ENCODE data around the gene OR4F6.

The OR4F6 gene

GRCh38 chr15:101805605-101806345, 2.5 kb downstream of the OR4F6 start:
- DNase-seq: no peak

GRCh38 chr15:101807345-101807945, 4.1 kb downstream of the OR4F6 start:
- no peak for DNase-seq

- no peak for DNase-seq
These were observed 4.9 kb downstream of the OR4F6 start for GRCh38 chr15:101808201-101808600.

GRCh38 chr15:101810456-101810855, 7.1 kb downstream of the OR4F6 start:
- no peak for DNase-seq

- DNase-seq: no peak
These were observed 7.6 kb downstream of the OR4F6 start for GRCh38 chr15:101810876-101811275.

- DNase-seq: no peak
These were observed 8.6 kb downstream of the OR4F6 start, which contains the start of gene OR4F15 for GRCh38 chr15:101811902-101812301. Gene OR4F15 (plus strand): TSS chr15:101812202. CDS start chr15:101818187, 5,985 bp downstream.

- DNase-seq: no peak
These were observed 10.7 kb downstream of the OR4F6 start for GRCh38 chr15:101813803-101814534.

GRCh38 chr15:101820781-101821180, 17.5 kb downstream of the OR4F6 start:
- DNase-seq: no peak

- DNase-seq: no peak
These were observed 23.9 kb downstream of the OR4F6 start for GRCh38 chr15:101827257-101827656.

GRCh38 chr15:101828774-101829173, 25.5 kb downstream of the OR4F6 start:
- no peak for DNase-seq

- DNase-seq: no peak
These were observed 38.3 kb downstream of the OR4F6 start for GRCh38 chr15:101841656-101842055.

- no peak for DNase-seq
These were observed 41.6 kb downstream of the OR4F6 start for GRCh38 chr15:101844916-101845315.

GRCh38 chr15:101852356-101852755, 49.0 kb downstream of the OR4F6 start:
- DNase-seq: no peak
